CD4-positive, alpha-beta T cell treated with Interleukin-12 subunit alpha and Interleukin-12 subunit beta, for 1 hour (primary cell): ENCODE results near the gene TGFBI.

Experiments used
- DNase-seq: peaks from one replicate; pipeline ENCODE4 v3.0.0-alpha.2; 2020

Gene TGFBI

DNA sequence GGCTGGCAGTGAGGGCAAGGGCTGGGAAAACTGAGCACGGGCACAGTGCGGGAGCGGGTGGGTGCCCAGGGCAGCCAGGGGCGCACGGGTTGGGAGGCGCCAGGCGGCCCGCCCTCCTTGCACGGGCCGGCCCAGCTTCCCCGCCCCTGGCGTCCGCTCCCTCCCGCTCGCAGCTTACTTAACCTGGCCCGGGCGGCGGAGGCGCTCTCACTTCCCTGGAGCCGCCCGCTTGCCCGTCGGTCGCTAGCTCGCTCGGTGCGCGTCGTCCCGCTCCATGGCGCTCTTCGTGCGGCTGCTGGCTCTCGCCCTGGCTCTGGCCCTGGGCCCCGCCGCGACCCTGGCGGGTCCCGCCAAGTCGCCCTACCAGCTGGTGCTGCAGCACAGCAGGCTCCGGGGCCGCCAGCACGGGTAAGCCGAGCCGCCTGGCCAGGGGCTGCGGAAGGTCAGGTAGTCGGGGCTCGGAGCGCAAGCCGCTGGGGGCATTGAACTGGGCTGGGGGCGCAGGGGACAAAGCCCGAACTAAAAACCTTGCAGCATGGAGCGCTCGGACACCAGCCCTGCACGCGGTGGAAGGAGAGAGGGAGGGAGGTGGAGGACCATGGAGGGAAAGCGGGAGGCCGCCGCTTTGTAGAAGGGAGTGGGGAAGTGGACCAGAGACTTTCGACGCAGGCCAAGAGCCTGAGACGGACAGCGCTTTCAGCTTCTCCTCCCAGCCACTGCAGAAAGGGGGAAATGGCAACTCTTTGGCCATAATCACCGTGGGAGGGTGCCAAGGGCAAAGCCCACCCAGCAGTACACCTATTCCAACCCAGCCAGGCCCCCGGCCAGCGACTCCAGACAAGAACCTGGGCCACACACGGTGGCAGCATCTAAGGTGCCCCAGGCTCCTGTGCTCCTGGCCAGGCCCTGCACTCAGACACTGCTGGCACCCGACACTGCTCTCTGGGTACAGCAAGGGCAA is at the start of gene TGFBI:
TGFBI (plus strand) TSS at position 207 of the 961 bp plus-strand sequence; CDS start at position 275, 68 bp downstream.
- peak; percentile 34 for DNase-seq

DNA sequence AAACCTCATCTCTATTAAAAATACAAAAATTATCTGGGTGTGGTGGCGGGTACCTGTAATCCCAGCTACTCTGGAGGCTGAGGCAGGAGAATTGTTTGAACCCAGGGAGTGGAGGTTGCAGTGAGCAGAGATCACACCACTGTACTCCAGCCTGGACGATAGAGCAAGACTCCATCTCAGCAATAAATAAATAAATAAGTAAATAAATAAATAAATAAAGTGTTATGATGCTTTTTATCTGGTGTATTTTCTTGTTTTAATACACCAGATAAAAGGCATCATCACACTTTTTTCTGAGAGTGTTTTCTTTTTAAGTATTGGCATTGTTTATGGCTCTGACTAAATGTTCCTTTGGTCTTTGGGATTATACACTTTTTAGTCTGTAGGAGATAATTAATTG is 49.8 kb upstream of the TGFBI start:
- no peak for DNase-seq

DNA sequence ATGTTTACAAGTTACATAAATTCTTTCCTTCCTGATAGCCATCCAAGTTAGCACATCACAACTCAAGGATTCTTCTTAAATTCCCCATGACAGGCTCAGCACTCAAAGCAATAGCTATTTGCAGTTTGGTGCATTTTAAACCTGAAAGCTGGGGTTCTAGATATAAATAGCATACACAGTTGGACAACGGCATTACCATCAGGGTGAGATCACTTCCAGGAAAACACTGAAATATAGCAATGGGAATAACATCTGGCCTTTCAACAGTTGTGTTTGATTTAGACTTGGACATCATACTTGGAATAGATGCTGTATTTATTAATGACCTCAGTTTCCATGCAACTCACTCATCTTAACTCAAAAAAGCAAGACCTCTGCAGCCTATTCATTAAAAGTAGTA is 49.3 kb upstream of the TGFBI start:
- no peak for DNase-seq

DNA sequence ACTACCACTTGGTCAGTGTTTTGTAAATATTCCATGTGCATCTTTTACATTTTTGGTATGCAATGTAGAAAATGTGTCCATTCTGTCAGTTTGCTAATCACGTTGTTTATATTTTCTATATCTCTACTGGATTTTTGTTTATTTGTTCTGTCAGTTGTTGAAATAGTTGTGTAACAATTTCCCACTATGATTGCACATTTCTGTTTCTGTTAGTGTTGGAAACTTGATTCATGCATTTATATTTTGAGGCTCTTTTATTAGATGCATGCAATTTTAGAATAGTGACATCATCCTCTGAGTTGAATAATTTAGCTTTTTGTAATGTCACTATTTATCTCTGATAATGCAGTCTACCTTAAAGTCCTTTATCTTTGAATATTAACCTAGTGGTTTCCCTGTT is 48.2 kb upstream of the TGFBI start:
- no peak for DNase-seq

DNA sequence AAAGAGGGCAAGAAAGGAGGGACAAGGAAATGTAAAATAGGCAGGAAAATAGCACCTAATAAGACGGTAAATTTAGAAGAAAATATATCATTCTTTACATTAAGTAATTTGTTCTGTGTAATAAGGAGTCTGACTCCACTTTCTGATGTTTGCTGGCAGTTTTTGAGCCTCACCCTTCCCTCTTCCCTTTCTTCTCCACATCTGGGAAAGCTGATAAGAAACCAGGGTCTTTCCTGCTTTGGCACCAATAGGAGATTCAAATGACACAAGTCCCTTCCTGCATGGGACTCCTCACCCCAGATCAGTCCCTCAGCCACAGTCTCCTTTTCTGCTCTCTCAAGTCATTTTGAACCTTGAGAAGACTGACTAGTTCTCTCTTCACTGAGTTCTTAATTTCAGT is 42.8 kb upstream of the TGFBI start:
- no peak for DNase-seq

DNA sequence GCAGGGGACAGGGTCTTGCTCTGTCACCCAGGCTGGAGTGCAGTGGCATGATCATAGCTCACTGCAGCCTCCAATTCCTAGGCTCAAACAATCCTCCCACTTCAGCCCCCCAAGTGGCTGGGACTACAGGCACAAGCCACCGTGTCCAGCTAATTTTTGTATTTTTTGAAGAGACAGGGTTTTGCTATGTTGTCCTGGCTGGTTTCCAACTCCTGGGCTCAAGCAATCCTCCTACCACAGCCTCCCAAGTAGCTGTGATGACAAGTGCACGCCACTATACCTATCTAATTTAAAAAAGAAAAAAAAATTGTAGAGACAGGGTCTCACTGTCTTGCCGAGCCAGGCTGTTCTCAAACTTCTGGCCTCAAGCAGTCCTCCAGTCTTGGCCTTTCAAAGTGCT is 42.4 kb upstream of the TGFBI start:
- no peak for DNase-seq

DNA sequence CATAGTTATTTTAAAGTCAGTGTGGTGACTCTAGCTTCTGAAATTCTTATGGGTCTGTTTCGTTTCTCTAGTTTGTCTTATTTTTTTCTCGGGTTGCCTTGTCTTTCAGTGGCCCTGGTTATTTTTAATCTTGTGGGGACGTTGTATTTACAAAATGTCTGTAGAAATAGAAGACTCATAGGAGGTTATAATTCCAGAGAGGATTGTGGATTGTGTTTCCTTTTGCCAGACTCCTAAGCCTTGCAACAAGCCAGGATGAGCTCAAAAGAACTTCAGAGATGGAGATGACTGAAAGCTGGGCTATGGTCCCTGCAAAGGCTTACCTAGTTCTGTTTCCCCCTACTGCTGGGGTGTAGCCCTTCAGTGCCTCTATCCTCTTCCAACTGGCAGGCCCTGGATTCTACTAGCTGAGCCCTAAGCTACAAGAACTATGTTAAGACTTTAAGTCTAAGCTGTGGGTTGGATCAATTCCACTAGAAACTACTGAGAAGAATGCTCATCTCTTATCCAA is 41.8 kb upstream of the TGFBI start:
- no peak for DNase-seq

DNA sequence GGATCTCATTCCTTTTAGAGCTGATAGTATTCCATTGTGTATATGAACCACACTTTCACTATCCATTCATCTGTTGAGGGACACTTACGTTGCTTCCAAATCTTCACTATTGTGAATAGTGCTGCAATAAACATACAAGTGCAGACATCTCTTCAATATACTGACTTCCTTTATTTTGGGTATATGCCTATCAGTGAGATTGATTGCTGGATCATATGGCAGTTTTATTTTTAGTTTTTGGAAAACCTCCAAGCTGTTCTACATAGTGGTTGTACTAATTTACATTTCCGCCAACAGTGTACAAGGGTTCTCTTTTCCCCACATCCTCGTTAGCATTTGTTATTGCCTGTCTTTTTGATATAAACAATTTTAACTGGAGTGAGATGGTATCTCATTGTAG is 40.2 kb upstream of the TGFBI start:
- no peak for DNase-seq

DNA sequence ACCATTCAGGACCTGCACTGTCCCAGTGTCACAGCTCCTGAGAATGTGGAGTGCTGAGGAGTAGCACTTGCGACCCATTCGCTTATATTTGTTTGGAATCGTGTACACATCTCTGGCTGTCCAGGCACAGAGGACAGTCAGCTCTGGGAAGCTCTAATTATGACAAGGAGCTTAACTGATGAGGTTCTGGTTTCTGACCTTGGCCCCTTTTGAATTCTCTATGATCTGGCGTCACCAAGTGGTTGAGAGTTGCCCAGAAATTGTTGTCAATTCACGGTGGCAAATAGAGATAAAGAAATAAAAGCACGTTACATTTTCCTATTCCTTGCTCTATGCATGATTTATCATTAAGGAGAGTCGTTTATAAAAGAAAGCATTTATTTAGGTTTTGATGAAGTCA is 39.1 kb upstream of the TGFBI start:
- no peak for DNase-seq

DNA sequence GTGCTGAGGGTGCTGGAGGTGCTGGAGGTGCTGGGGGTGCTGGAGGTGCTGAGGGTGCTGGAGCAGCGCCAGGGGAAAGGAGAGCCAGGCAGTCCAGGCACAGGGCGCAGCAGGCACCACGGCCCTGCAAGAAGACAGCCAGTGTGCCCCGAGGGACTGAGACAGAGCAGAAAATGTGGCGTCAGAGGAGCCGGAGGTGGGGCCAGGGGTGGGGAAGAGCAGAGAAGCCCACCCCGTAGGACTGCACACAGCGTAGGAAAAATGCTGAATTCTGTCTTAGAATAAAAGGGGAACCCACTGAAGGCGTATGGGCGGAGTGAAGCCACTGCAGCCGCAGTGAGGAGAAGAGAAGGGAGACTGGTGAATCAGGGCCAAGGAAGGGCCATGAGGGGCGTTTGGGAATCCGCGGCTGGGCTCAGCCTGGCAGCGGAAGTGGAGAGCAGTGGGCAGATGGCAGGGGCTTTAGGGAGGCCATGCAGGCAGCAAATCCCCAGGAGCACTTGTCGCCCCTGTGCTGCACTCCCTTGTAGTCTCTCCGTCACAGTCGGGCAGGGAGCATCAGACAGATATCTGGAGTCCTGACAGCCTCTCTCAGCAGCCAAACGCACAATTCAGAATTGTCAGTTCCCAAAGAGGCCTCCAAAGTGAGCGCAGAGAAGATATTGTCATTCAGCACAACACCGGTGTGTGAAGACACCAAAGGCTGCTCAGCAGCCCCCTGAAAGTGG is 38.1 kb upstream of the TGFBI start:
- DNase-seq: no peak

DNA sequence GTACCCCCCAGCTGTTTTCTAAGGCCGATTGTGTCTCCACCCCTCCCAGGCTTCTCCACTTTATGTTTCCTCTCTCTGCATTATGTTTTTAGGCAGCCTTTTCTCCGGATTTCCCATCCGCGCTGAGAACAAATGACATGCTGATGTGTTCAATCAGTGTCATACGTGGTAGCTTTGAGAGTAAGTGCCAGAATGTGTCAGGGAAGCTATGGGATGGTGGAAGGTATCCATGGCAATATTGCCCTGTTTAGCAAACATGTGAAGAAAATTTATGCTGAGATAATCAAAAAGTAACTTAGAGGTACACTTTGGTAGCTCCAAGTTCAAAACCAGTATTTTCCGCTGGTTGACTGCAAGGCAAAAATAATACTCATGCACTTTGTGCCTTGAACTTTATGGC is 37.4 kb upstream of the TGFBI start:
- DNase-seq: no peak

DNA sequence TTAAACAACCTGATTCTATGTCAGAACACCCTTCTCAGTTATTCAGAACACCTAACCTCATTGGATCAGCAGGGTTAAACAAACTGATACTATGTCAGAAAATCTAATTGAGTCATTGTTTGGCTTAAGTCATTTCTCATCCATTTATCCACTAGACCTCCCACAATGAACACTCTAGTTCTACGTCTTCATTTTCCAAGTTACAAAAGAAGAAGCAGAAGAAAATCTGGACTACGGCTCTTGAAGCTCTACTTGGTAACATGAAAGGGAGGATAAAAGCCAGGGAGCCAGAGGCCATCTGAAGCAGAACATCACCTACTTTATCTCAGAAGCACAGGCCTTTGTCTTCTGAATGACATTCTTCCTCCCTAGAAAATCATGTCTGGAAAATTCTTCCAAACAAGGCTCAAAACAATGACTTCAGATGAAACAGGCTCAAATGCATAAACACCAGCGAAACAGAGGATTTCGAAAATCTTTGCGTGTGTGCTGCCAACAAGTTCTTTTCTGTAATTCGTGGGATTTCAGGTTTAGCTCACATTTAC is 35.4 kb upstream of the TGFBI start:
- DNase-seq: no peak

DNA sequence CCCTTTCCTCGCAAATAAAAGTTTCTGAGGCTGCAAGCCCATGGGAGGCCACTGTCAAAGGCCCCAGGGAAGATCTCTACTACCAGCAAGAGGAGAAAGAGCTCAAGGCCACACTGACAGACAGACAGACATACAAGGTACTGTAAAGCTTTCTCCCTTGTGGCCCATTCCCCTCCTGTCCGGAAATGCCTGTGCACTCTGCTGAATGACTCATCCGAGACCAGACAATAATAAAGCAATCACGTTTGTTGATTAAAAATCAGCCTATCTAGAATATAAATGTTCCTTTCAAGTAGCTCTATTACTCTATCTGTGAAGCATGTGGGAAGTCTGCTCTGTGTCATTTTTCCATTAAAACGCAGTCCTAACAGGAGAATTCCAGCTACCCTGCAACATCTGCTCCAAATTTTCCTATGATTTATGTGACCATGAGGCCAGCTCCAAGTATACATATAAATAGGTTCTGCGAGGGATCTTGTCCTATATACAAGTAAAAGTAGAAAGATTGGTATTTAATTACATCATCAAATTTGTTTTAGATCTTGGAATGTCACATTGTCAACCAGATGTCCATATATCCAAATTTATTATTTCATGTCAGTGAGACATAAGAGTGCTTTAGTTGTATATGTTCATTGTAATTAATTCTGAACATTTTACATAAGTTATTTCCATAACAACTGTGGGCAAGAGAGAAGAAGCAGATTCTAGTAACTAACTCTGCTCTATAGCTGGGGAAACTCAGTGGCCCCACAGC is 34.7 kb upstream of the TGFBI start:
- DNase-seq: no peak

DNA sequence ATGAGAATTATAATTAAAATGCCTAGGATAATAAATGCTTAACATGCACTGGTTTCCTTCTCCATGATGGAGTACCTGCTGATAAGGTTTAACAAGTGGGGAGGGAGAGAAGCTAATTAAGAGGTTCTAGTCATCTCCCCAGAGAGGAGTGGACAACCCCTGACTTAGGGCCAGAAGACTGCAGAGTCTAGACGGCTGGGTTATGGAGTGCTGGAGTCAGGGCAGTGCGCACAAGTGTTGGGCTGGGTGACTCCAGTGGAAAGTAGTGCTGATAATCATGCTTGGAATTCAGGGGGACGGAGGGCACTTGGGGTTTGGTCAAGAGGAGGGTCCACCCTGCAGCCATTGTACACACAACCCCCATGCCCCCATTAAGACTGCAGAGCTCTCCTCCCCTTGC is 32.8 kb upstream of the TGFBI start:
- DNase-seq: no peak

DNA sequence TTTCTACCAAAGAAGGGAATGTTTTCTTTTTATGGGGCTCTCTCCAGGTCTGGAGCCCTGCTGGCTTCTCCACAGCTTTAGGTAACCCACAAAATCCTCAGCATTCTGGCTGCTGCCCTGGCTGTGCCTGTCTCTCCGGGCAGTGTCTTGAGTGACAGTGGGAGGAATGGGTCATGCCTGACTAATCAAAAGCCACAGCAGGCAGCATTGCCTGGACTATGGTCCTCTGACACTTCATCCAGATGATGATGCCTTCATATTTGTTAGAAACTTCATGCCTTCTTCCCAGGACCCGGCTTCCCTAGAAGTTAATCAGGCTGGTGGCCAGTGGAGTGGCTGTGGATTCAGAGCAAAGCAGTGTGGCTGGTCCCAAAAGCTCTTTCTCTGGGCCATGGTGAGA is 32.2 kb upstream of the TGFBI start:
- DNase-seq: no peak

DNA sequence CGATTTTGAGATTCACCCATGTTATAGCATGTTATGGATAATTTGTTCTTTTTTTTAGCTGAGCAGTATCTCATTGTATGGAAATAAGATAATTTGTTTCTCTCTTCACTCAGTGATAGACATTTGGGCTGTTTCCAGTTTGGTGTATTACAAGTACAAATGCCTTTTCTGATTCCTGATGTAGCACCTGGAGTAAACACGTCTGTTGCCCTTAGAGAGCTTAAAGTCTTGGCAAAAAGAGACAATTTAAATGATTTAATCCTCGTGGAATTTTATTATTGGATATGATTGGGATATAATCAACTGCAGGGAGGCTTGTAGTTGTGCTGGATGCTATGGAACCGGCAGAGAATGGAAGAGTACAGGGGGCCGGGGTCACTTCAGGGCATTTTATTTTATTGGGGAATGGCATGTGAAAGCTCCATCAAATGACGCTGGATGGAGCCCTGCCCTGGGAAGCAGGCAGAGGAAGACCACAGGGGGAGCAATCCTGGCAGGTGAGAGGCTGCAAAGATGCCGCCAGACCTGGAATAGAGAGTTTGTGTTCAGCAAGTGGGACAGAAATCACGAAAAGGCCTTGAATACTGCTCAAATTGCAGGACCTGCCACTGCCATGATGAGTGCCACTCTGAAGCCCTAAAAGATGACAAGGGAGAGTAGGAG is 31.0 kb upstream of the TGFBI start:
- DNase-seq: no peak

DNA sequence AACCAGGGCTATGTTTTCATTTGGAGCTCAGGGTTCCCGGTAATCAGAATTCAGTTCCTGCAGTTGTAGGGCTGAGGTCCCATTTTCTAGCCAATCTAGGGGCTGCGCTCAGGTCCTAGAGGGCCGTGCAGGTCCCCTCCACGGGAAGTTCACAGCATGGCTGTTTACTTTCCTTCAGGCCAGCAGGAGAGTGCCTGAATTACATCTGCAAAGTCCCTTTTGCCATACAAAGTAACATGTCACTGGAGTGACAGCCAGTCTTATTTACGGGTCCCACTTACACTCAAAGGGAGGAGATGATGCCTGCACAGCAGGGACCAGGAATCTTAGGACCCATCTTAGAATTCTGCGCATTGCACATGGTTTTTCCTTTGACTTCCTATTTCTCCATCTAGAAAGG is 29.9 kb upstream of the TGFBI start:
- DNase-seq: no peak

DNA sequence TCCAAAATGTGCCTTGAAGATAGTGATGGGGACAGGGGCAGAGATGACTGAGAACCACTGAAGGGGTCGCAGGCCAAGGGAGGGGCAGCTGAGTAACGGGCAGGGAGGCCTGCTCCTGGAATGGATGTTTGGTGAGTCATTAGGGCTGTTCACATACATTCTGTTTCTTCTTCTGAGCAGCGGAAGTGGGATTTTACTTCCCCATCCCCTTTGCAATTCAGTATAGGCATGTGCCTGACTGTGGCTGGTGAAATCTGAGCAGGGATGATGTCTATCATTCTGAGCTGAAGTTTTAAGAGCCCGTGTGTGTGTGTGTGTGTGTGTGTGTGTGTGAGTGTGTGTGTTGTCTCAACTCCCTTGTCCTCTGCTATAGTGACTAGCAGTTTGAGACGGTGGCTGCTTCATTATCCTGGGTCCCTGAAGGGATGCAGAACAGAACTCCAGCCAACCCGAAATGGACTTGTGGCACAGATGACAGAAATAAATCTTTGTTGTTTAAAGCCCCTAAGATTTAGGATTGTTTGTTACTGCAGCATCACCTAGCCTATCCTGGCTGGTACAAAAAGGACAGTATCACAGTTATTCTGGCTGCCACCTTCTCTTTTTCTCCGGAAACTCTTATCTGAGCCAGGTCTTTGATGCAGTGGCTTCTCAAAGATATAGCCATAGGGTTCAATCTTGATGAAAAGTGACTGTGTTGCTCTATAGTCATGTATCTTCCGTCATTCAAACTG is 29.2 kb upstream of the TGFBI start:
- DNase-seq: no peak

DNA sequence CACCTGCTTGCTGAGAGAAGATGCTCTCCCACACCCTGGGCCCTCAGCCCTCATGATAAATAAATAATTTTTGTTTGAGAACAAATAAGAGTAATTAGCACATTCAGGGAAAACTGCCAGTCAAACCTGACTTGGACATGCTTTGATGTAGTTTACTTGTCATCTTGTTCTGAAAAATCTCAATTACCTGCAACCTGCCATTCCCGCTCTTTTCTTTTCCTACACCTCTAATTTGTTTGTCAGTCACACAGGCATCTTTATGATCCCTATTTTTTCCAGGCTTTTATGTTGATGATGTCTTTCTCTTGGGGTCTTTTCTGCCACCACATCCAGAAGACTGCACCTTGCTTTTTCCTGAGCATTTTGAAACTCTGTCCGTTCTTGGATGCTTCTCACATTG is 28.6 kb upstream of the TGFBI start:
- DNase-seq: no peak

DNA sequence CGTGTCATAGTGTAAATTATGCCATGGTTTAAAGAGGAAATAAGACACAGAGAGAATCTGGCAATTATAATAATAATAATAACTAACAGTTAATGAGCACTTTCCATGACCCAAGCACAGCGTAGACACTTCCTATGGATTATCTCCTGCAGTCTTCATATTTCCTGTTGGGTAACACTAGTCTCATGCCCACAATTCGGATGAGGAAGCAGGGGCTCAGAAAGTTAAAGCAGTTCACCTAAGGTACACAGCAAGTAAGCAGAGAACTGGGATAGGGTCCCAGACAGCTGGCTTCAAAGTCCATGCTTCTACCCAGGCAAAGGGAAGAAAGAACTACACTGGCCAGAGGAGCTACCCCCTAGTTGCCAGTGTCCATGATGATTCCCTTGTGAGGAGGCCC is 27.9 kb upstream of the TGFBI start:
- DNase-seq: no peak

DNA sequence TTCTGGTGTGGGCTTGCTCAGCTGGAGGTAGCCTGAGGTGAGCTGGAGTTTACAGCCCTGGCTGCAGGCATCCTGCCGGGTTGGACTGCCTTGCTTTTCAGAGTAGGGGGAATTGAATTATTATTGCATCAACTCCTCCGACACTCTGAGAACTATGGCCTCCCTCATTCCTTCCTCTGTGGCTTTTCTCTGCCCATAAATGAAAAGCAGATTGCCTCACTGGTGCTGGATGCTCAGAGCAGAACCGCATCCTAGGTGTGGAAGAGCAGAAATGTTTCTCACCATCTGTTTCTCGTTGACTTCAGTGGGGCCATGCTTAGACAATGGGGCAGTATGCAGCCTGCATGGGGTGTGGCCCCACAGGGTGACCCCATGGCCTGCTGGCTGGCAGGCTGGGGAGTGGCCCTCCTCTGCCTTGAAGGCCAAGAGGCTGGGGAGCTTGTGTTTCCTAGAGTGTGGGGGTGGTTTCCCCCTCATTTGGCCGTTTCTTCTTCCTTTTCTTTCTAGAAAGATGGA is 27.3 kb upstream of the TGFBI start:
- no peak for DNase-seq
